SU-DHL-6 (cell line): ENCODE measurements around the gene EPB41L4B.

Source experiments
- H2AFZ ChIP-seq: fragments of 200-600 bp; sonication (generic); 2 replicates; pipeline ENCODE4 v1.6.1; 2014; ENCODE audit warnings: low read depth, mild to moderate bottlenecking, moderate library complexity, mixed read lengths, antibody characterized with exemption, low read length; ENCODE audit not compliant: severe bottlenecking
- H3F3A ChIP-seq: fragments of 200-600 bp; shearing (Covaris generic); 2 replicates; pipeline ENCODE4 v1.6.0; 2016; ENCODE audit warnings: antibody characterized with exemption, mild to moderate bottlenecking; ENCODE audit not compliant: insufficient read depth
- H3K27ac ChIP-seq: fragments of 200-600 bp; sonication (generic); 2 replicates; pipeline ENCODE4 v1.5.1; 2016; ENCODE audit warnings: low read depth, mild to moderate bottlenecking, low read length, moderate library complexity, mixed read lengths
- H3K27me3 ChIP-seq: fragments of 200-600 bp; sonication (generic), shearing (Covaris generic); 2 replicates; pipeline ENCODE4 v1.6.0; 2014; ENCODE audit warnings: mild to moderate bottlenecking, low read length
- H3K36me3 ChIP-seq: fragments of 200-600 bp; sonication (generic); 2 replicates; pipeline ENCODE4 v1.6.1; 2014; ENCODE audit warnings: mild to moderate bottlenecking, low read length, mixed read lengths
- H3K4me2 ChIP-seq: fragments of 300-600, 200-600 bp; shearing (Covaris generic), sonication (generic); 2 replicates; pipeline ENCODE4 v1.6.0; 2014; ENCODE audit warnings: low read length, low read depth, mild to moderate bottlenecking; ENCODE audit not compliant: poor library complexity, severe bottlenecking
- H3K4me3 ChIP-seq: fragments of 200-600 bp; sonication (generic); 2 replicates; pipeline ENCODE4 v1.5.1; 2014; ENCODE audit warnings: antibody characterized with exemption, low read length, mild to moderate bottlenecking, mixed read lengths; ENCODE audit not compliant: insufficient read depth, poor library complexity, severe bottlenecking
- H3K79me2 ChIP-seq: fragments of 200-600 bp; sonication (generic); 2 replicates; pipeline ENCODE4 v1.6.1; 2014; ENCODE audit warnings: mild to moderate bottlenecking, low read length, moderate library complexity; ENCODE audit not compliant: insufficient read depth
- H3K9ac ChIP-seq: fragments of 200-600 bp; sonication (generic); 2 replicates; pipeline ENCODE4 v1.7.0; 2014; ENCODE audit warnings: mild to moderate bottlenecking, low read length
- H3K9me2 ChIP-seq: fragments of 200-600 bp; sonication (generic); replicated peaks from 2 replicates; pipeline ENCODE4 v1.6.1; 2014; ENCODE audit warnings: low read length; ENCODE audit not compliant: insufficient read depth
- H3K9me3 ChIP-seq: fragments of 200-600 bp; sonication (generic); 2 replicates; pipeline ENCODE4 v1.6.1; 2014; ENCODE audit warnings: low read length, mixed read lengths; ENCODE audit not compliant: insufficient read depth
- H4K20me1 ChIP-seq: fragments of 200-600 bp; sonication (generic); 2 replicates; pipeline ENCODE4 v1.6.1; 2014; ENCODE audit warnings: low read depth, mild to moderate bottlenecking, antibody characterized with exemption, low read length, moderate library complexity, mixed read lengths
- CTCF ChIP-seq: fragments of 200-600 bp; sonication (generic); IDR thresholded peaks from one replicate; pipeline ENCODE4 v1.5.1; 2017; ENCODE audit warnings: antibody characterized with exemption, mild to moderate bottlenecking, low read length, moderate library complexity; ENCODE audit not compliant: insufficient read depth, poor library complexity, severe bottlenecking
- EZH2phosphoT487 ChIP-seq: fragments of 200-600 bp; sonication (generic), shearing (Covaris generic); conservative IDR thresholded peaks from 2 replicates; pipeline ENCODE4 v1.6.1; 2018; ENCODE audit warnings: mild to moderate bottlenecking, antibody characterized with exemption, low read length, moderate library complexity, mixed read lengths

Gene EPB41L4B

DNA sequence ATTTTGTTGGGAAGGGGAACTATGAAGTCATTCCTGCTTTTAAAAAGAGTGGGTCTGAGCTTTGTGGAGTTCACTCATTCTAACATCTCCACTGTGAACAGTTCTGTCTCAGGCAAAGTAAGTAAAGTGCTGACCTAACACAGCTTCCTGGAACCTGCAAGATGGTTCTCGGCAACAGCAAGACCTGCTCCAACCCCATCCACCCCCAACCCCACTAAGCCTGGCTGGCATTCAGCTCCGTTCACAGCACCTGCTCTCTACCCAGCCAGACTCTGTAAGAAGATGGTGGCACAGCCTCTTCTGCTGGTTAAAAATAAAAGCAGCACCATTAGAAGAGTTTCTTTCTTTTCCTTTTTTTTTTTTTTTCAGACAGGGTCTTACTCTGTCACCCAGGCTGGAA, 42.0 kb downstream of the EPB41L4B start:
- Histone ChIP-seq H3K9ac (no peak overlapping the region), H3K9me3 (no peaks in the 10 kb centered on the region), H3K4me3 (no peak overlapping the region), H3K4me2 (no peak overlapping the region), H3K79me2 (no peaks in the 10 kb centered on the region), H2AFZ (no peak overlapping the region), H3F3A (no peaks in the 10 kb centered on the region), H3K27ac (no peak overlapping the region), H3K27me3 (no peaks in the 10 kb centered on the region; the same call in 1 of the 2 replicates), H3K9me2 (no peaks in the 10 kb centered on the region), H3K36me3 (no peaks in the 10 kb centered on the region), H4K20me1 (no peaks in the 10 kb centered on the region)
- TF ChIP-seq EZH2phosphoT487, result no peak
- no peak for TF ChIP-seq CTCF

DNA sequence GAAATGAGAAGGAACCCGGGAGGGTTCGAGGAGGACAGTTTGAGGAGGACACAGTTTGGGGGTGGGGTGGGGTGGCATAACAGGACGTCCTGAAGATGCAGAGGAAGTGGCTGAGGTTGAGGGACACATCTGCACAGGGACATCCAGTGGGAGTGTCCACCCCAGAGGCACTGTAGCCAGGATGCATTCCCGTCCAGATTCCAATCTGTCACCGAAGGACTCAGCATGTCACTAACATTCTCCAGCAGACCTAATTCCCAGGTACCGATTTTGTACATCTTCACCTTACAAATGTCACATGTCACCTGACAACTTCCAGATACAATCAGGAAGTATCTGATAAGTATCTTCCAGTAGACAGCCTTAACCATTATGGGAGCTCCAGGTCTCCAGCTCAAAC, 42.6 kb downstream of the EPB41L4B start:
- no peaks in the 10 kb centered on the region for H3F3A ChIP-seq
- no peak overlapping the region for H3K4me2 ChIP-seq
- no peaks in the 10 kb centered on the region for H3K9me2 ChIP-seq
- TF ChIP-seq EZH2phosphoT487 (no peak), CTCF (no peak)
- no peak overlapping the region for H3K4me3 ChIP-seq
- H3K36me3 ChIP-seq, result no peaks in the 10 kb centered on the region
- H3K27ac ChIP-seq, result no peak overlapping the region
- H2AFZ ChIP-seq, result no peak overlapping the region
- no peaks in the 10 kb centered on the region for H3K9me3 ChIP-seq
- H3K27me3 ChIP-seq, result no peaks in the 10 kb centered on the region
- H3K9ac ChIP-seq, result no peak overlapping the region
- no peaks in the 10 kb centered on the region for H4K20me1 ChIP-seq
- no peaks in the 10 kb centered on the region for H3K79me2 ChIP-seq

DNA sequence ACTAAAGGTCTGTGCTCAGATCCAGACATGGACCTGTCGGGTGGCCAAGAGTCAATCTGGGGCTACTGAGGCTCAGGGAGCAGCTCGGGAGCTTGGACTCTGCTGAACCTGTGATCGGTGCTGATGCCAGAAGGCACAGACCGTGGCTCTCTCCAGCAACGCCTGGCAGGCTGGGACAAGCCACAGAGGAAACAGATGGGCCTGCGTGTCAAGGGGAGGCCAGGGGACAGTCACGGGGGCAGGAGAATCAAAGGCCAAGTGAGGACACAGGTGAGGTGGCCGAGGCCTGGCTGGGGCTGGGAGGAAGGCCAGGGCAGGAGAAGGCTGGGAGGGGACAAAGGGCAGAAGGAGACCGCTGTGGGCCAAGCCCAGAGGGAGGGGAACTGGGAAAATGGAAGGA, 43.4 kb downstream of the EPB41L4B start:
- Histone ChIP-seq H3K79me2 (no peaks in the 10 kb centered on the region), H3K9me3 (no peaks in the 10 kb centered on the region), H3K27me3 (no peaks in the 10 kb centered on the region), H3K27ac (no peak overlapping the region), H3K4me2 (no peak overlapping the region), H3K9me2 (no peaks in the 10 kb centered on the region), H3K4me3 (no peak overlapping the region), H3K36me3 (no peaks in the 10 kb centered on the region), H4K20me1 (no peaks in the 10 kb centered on the region), H3F3A (no peaks in the 10 kb centered on the region), H3K9ac (no peak overlapping the region), H2AFZ (no peak overlapping the region)
- TF ChIP-seq CTCF (no peak), EZH2phosphoT487 (no peak)
